Esophagus squamous epithelium (tissue), 5 donors: Measurements from ENCODE around the gene RNF212. TPM values are rescaled to one million over a fixed set of nuclear protein-coding genes. Genes with fewer than 3 reads are reported as not detected.

Experiments
- DNase-seq: peaks from one replicate; lab custom pipeline; 2025; lab: John Stamatoyannopoulos, UW
- H3K27ac ChIP-seq, 4 donors: fragments of 200-600 bp; sonication (generic); one replicate each; pipeline ENCODE4 v1.5.1; 2016 to 2019; ENCODE audit warnings: mild to moderate bottlenecking in 1 of 4
- H3K27me3 ChIP-seq, 4 donors: fragments of 200-600 bp; sonication (generic); 1 replicate in 3 of 4; 2 replicates in 1 of 4; pipeline versions ENCODE4 v1.5.1 to v1.6.0; 2017 to 2021; ENCODE audit warnings: antibody characterized with exemption in 1 of 4
- H3K36me3 ChIP-seq, 3 donors: fragments of 200-600 bp; sonication (generic); one replicate each; pipeline ENCODE4 v1.5.1; 2016 to 2019
- H3K4me1 ChIP-seq, 3 donors: fragments of 200-600 bp; sonication (generic); one replicate each; pipeline ENCODE4 v1.5.1; 2017 to 2019
- H3K4me3 ChIP-seq, 4 donors: fragments of 200-600 bp; sonication (generic); 1 replicate in 3 of 4; 2 replicates in 1 of 4; pipeline ENCODE4 v1.5.1; 2016 to 2019; ENCODE audit warnings: mild to moderate bottlenecking in 2 of 4, moderate library complexity in 1 of 4
- H3K9me3 ChIP-seq, 3 donors: fragments of 200-600 bp; sonication (generic); one replicate each; pipeline ENCODE4 v1.5.1; 2016 to 2019
- POLR2A ChIP-seq, 4 donors: fragments of 450-650 bp; IDR thresholded peaks; one replicate each; pipeline ENCODE4 v1.6.1; 2017; ENCODE audit warnings: antibody characterized with exemption in 4 of 4, mild to moderate bottlenecking in 4 of 4, moderate library complexity in 3 of 4
- WGBS, 2 donors: methylation state at CpG; one replicate each; pipeline ENCODE4 v1.1.5; 2018; 5-methylcytosine and 5-hydroxymethylcytosine counted together
- intact Hi-C: fragments of 100-400 bp; cut with DNase I; formaldehyde crosslinking; loops from one replicate; pipeline ENCODE4 v1.15.0; 2022
- small RNA-seq, 4 donors: library from RNA; depleted of rRNA; stranded (forward); fragments of <200 nt; gene quantifications; one replicate each; pipeline ENCODE3, GENCODE V24; 2016
- total RNA-seq, 4 donors: library from RNA; depleted of rRNA; stranded (reverse); fragments of >200 nt; gene quantifications; one replicate each; pipeline ENCODE4 v1.1.0, GENCODE V29; 2016
- TF ChIP-seq, protein P1 (sequence below), 6 experiments: fragments of 450-650 bp in 4 of 6; fragments of 200-600 bp in 2 of 6; sonication (generic) in 2 of 6; IDR thresholded peaks; one replicate each; pipeline ENCODE4 v1.5.1; 2016 to 2019; ENCODE audit warnings: antibody characterized with exemption in 6 of 6, mild to moderate bottlenecking in 4 of 6, moderate library complexity in 4 of 6
- donor health status: DM: yes; HTN: yes; CAD: no.

Gene RNF212
- total RNA-seq, 4 donors from 2014 or later, result 0.53 to 6.3 (median 1.9) TPM

DNA sequence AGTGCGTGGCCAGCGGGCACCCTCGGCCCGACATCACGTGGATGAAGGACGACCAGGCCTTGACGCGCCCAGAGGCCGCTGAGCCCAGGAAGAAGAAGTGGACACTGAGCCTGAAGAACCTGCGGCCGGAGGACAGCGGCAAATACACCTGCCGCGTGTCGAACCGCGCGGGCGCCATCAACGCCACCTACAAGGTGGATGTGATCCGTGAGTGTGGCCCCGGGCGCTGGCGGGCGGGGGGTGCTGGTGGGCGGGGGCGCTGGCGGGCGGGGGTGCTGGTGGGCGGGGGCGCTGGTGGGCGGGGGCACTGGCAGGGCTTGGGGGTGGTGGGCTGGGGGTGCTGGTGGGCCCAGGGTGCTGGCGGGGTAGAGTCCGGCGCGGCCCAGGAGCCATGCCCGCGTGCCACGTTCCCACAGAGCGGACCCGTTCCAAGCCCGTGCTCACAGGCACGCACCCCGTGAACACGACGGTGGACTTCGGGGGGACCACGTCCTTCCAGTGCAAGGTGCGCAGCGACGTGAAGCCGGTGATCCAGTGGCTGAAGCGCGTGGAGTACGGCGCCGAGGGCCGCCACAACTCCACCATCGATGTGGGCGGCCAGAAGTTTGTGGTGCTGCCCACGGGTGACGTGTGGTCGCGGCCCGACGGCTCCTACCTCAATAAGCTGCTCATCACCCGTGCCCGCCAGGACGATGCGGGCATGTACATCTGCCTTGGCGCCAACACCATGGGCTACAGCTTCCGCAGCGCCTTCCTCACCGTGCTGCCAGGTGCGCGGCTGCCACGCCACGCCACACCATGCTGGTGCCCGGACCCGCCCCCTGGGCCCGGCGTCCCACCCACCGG lies 89.2 kb downstream of the RNF212 start:
- H3K27me3 ChIP-seq, result peaks cover 0 to 16% (median 0%) of the 10 kb centered on the region in 4 donors
- H3K4me3 ChIP-seq, result no peak overlapping the region
- H3K36me3 ChIP-seq, result peaks cover 0 to 19% (median 0%) of the 10 kb centered on the region in 3 donors
- no peak for TF ChIP-seq POLR2A (IDR thresholded peaks at IDR 0.05)
- TF ChIP-seq, protein P1, sequence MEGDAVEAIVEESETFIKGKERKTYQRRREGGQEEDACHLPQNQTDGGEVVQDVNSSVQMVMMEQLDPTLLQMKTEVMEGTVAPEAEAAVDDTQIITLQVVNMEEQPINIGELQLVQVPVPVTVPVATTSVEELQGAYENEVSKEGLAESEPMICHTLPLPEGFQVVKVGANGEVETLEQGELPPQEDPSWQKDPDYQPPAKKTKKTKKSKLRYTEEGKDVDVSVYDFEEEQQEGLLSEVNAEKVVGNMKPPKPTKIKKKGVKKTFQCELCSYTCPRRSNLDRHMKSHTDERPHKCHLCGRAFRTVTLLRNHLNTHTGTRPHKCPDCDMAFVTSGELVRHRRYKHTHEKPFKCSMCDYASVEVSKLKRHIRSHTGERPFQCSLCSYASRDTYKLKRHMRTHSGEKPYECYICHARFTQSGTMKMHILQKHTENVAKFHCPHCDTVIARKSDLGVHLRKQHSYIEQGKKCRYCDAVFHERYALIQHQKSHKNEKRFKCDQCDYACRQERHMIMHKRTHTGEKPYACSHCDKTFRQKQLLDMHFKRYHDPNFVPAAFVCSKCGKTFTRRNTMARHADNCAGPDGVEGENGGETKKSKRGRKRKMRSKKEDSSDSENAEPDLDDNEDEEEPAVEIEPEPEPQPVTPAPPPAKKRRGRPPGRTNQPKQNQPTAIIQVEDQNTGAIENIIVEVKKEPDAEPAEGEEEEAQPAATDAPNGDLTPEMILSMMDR (IDR thresholded peaks at IDR 0.05), result no peak
- H3K4me1 ChIP-seq, result peaks cover 0 to 7% (median 0%) of the 10 kb centered on the region in 3 donors
- intact Hi-C loops, result no loop called here
- no peaks in the 10 kb centered on the region for H3K9me3 ChIP-seq
- no peak for DNase-seq
- no peak overlapping the region for H3K27ac ChIP-seq
- whole genome bisulfite sequencing, 2 donors, result 93 to 100% methylated on average over 1 to 21 of the region's 83 CpGs

DNA sequence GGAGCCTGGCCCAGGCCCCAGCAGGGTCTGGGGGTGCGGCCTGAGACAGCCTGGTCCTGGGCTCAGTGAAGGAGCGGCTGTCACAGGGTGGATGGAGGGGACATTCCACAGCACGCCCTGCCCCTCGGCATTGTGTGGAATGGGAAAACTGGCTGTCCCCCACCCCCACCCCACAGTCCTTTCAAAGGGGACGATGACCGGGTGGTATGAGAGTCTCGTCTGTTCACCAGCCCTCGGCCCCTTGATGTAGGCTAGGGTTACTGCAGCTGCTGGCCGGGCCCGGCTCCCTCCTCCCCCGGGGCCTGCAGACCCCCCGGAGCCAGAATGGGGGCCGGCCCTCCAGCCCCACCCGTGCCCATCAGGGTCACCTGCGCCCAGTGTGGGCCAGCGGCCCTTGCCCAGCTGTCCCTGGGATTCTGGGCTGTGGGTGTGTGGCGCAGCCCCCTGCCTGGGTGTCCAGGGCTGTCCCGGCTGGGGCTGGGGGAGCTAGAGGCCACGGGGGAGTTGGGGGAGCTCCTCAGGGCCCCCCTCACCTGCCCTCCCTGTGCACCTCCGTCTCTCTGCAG lies 90.2 kb downstream of the RNF212 start:
- Histone ChIP-seq H3K9me3 (no peaks in the 10 kb centered on the region), H3K36me3 (peaks cover 0 to 19% (median 0%) of the 10 kb centered on the region in 3 donors), H3K27me3 (peaks cover 0 to 7% (median 0%) of the 10 kb centered on the region in 4 donors), H3K4me3 (no peak overlapping the region), H3K4me1 (peaks cover 0 to 7% (median 0%) of the 10 kb centered on the region in 3 donors), H3K27ac (no peak overlapping the region)
- intact Hi-C loops, result no loop called here
- TF ChIP-seq, protein P1 (IDR thresholded peaks at IDR 0.05), result no peak
- no peak for TF ChIP-seq POLR2A (IDR thresholded peaks at IDR 0.05)
- no CpG with 5 or more reads among the region's 20 CpGs for WGBS, 2 donors
- DNase-seq, result no peak

DNA sequence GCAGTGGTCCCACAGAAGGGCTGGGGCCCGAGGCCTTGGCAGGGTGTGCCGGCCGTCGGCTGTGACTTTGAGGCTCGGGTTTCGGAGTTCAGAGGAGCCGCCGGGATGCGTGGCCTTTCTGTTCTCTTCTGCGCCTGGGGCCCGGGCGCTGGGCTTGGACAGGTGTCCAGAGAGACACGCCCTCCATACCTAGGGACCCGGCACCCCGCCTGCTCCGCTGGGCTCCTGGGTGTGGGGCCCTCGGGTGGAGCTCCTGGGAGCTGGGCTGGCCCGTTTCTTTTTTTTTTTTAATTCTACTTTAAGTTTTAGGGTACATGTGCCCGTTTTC lies 90.7 kb downstream of the RNF212 start:
- Histone ChIP-seq H3K36me3 (peaks cover 0 to 19% (median 0%) of the 10 kb centered on the region in 3 donors), H3K4me3 (no peak overlapping the region), H3K4me1 (peaks cover 0 to 7% (median 0%) of the 10 kb centered on the region in 3 donors), H3K9me3 (no peaks in the 10 kb centered on the region), H3K27ac (no peak overlapping the region), H3K27me3 (peaks cover 0 to 2% (median 0%) of the 10 kb centered on the region in 4 donors)
- no peak for TF ChIP-seq POLR2A (IDR thresholded peaks at IDR 0.05)
- TF ChIP-seq, protein P1 (IDR thresholded peaks at IDR 0.05), result no peak
- 79% methylated on average over 9 of the region's 19 CpGs; no CpG with 5 or more reads in 1 of the 2 donors for WGBS, 2 donors
- intact Hi-C loops, result no loop called here
- DNase-seq, result no peak

DNA sequence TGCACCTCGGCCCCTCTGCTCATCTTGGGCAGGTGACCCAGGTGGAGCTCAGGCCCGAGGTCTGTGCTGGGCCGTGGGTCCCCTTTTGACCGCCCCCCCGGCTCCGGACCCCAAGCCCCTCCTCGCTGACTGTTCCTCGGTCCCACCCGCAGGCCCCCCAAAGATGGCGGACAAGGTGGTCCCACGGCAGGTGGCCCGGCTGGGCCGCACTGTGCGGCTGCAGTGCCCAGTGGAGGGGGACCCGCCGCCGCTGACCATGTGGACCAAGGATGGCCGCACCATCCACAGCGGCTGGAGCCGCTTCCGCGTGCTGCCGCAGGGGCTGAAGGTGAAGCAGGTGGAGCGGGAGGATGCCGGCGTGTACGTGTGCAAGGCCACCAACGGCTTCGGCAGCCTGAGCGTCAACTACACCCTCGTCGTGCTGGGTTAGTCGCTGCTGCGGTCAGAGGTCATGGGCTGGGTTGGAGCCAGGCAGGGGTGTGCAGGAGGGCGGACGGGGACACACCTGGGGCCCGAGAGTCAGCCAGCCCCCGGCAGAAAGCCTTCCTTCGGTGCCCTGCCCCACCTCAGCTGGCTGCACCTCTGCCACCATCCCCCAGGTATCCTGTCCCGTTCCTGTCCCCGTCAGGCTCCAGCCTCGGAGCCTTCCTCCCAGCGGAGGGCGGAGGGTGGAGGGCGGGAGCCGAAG lies 91.2 kb downstream of the RNF212 start:
- Histone ChIP-seq H3K9me3 (no peaks in the 10 kb centered on the region), H3K4me3 (no peak overlapping the region), H3K36me3 (peaks cover 0 to 19% (median 0%) of the 10 kb centered on the region in 3 donors), H3K27me3 (no peaks in the 10 kb centered on the region), H3K27ac (no peak overlapping the region), H3K4me1 (peaks cover 0 to 7% (median 0%) of the 10 kb centered on the region in 3 donors)
- no peak for DNase-seq
- intact Hi-C loops, result no loop called here
- WGBS, 2 donors, result 80% methylated on average over 1 of the region's 46 CpGs; no CpG with 5 or more reads in 1 of the 2 donors
- no peak for TF ChIP-seq POLR2A (IDR thresholded peaks at IDR 0.05)
- TF ChIP-seq, protein P1 (IDR thresholded peaks at IDR 0.05), result no peak

Small RNA genes within 50 kb of the gene (small RNA-seq; reads per million reads assigned to genes)
- gene RF00554, result 0 reads per million in 4 donors

Other genes with a start within 250 kb of the RNF212 start
- 10 to 100 TPM; 70.6 to 97.8 (median 80.7) TPM for gene GAK, start 181.2 kb downstream of the RNF212 start, total RNA-seq
- 10 to 100 TPM in 3 of 4 donors, 1 to 10 TPM in 1; 8.4 to 22.9 (median 19.7) TPM for gene TMEM175, start 181.1 kb downstream of the RNF212 start, total RNA-seq
- 10 to 100 TPM in 2 of 4 donors, 1 to 10 TPM in 2; 9.5 to 12.0 (median 10.7) TPM for gene DGKQ, start 140.0 kb downstream of the RNF212 start, total RNA-seq
- 10 to 100 TPM in 2 of 4 donors, 1 to 10 TPM in 2; 4.3 to 20.5 (median 14.1) TPM for gene IDUA, start 126.5 kb downstream of the RNF212 start, total RNA-seq
- not detected for gene SLC26A1, start 120.2 kb downstream of the RNF212 start, total RNA-seq
- 10 to 100 TPM in 1 of 4 donors, 1 to 10 TPM in 3; 2.8 to 10.1 (median 4.7) TPM for gene FGFRL1, start 101.9 kb downstream of the RNF212 start, total RNA-seq
- gene SPON2, start 59.0 kb upstream of the RNF212 start, total RNA-seq, result 10 to 100 TPM; 14.5 to 53.4 (median 21.3) TPM
- gene CTBP1, start 135.6 kb upstream of the RNF212 start, total RNA-seq, result 100 to 1,000 TPM in 3 of 4 donors, 10 to 100 TPM in 1; 72.2 to 121 (median 113) TPM
- gene MAEA, start 176.3 kb upstream of the RNF212 start, total RNA-seq, result 10 to 100 TPM; 56.6 to 78.7 (median 67.5) TPM
- 10 to 100 TPM in 3 of 4 donors, 1 to 10 TPM in 1; 7.2 to 12.8 (median 11.5) TPM for gene UVSSA, start 233.6 kb upstream of the RNF212 start, total RNA-seq